ENCODE results near the gene HECW1. TPM values are rescaled to one million over a fixed set of nuclear protein-coding genes. Genes with fewer than 3 reads are reported as not detected.

Gene HECW1
- polyA plus RNA-seq, 2 of the 4 experiments (the other 2 are of a cell fraction): 11.3 TPM

DNA sequence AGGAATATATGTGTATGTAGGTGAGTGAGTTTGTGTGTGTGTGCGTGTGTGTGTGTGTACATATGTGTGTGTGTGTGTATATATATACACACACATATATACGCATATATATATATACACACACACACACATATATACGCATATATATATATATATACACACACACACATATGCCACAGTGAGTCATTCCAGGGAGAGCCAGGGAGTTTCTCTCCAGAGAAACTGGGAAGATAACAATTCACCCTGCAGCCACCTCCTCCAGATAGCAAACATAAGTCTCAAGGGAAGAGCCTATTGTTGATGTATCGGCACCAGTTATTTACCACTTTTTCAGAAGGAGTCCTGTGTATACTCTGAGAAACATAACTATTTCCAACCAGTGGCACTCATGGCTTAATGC, 368.1 kb downstream of the HECW1 start:
- no peak for FAIRE-seq
- peak overlapping the region in 1 of 2 experiments; percentile 32; a peak in 1 of 6 replicates for H3K27ac ChIP-seq
- ChIA-PET POLR2A (no interaction called here), CTCF (interaction anchor here (1.0 kb wide), 2 partner anchors 12 to 43 kb away, joined by 3 to 4 read pairs; no protein-coding TSS in a partner anchor)
- 87% methylated on average over 4 of the region's 4 CpGs for WGBS (ENCODE audit: missing lambda C conversion rate)
- peaks cover 24% of the 10 kb centered on the region for H3K4me1 ChIP-seq
- no peak for ATAC-seq
- DNase-seq (ENCODE audit: low read depth in 1 of 2, low spot score in 1 of 2): no peak
- TF ChIP-seq RARB (CRISPR knock-in tag; IDR thresholded peaks at IDR 0.05): no peak
- TF ChIP-seq ATOH8 (CRISPR knock-in tag; IDR thresholded peaks at IDR 0.05; ENCODE audit: low read depth): no peak
- no peak for TF ChIP-seq EHF (CRISPR knock-in tag; IDR thresholded peaks at IDR 0.05)
- TF ChIP-seq CBX2 (IDR thresholded peaks at IDR 0.05; ENCODE audit: borderline replicate concordance, low read depth): no peak
- TF ChIP-seq SMC3 (IDR thresholded peaks at IDR 0.05): no peak
- TF ChIP-seq RFX5 (IDR thresholded peaks at IDR 0.05): no peak
- TF ChIP-seq RAD21 (conservative IDR thresholded peaks at IDR 0.05 in 1 of 2, IDR thresholded peaks at IDR 0.05 in 1 of 2): no peak
- TF ChIP-seq BHLHE40 (IDR thresholded peaks at IDR 0.05; ENCODE audit: low read depth, low read length): no peak
- TF ChIP-seq MAFK (IDR thresholded peaks at IDR 0.05; ENCODE audit: partially characterized antibody): no peak
- no peak for TF ChIP-seq CHD2 (IDR thresholded peaks at IDR 0.05; ENCODE audit: low read length, partially characterized antibody)
- TF ChIP-seq HOXB13 (CRISPR knock-in tag; IDR thresholded peaks at IDR 0.05; ENCODE audit: low read depth): no peak
- TF ChIP-seq HOXB5 (CRISPR knock-in tag; IDR thresholded peaks at IDR 0.05): no peak
- H3K4me3 ChIP-seq: no peak overlapping the region
- H3K9me3 ChIP-seq: no peaks in the 10 kb centered on the region
- no peak overlapping the region for H3K4me2 ChIP-seq

DNA sequence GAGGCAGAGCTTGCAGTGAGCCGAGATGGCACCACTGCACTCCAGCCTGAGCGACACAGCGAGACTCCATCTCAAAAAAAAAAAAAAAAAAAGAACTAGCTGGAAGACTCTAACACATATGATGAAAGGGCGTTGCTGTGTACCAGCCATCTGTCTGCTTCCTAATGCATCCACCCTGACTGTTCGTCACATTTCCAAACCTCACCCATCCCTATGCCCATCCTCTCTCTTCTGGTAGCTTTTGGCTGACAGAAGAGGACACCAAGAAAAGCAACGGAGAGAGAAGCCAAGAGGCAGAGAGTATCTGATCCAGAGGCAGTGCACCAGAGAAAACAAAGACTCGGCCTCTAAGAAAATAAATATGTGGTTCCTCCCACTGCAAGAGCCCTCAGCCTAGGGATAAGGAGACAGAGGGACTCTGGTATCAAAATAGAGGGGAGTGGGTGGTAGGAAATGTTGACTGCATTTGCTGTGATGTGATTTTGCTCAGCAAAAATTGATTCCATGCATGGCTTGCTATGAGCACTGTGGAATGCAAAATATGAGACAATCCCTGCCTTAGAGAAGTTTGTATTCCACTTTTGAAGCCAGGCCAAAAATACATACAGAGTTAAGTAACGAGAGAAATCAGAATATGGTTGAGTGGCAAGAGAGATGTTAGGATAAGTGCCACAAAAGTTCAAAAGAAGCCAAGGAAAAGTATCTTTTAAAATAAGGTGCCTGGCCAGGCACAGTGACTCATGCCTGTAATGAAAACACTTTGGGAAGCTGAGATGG, 369.6 kb downstream of the HECW1 start:
- POLR2A ChIA-PET: no interaction called here
- peak overlapping the region; percentile 40; the same call in 2 of the 3 replicates for H3K4me2 ChIP-seq
- peak overlapping the region; percentile 47 to 74; a peak in 4 of 6 replicates for H3K27ac ChIP-seq
- TF ChIP-seq RAD21 (conservative IDR thresholded peaks at IDR 0.05 in 1 of 2, IDR thresholded peaks at IDR 0.05 in 1 of 2) (no peak), HOXA7 (CRISPR knock-in tag; IDR thresholded peaks at IDR 0.05) (no peak), HDAC2 (IDR thresholded peaks at IDR 0.05) (no peak), KDM5A (IDR thresholded peaks at IDR 0.05) (no peak), FOXS1 (CRISPR knock-in tag; IDR thresholded peaks at IDR 0.05) (no peak), RFX5 (IDR thresholded peaks at IDR 0.05) (no peak), EP300 (IDR thresholded peaks at IDR 0.05) (no peak), FOSB (CRISPR knock-in tag; IDR thresholded peaks at IDR 0.05) (no peak), FOSL2 (IDR thresholded peaks at IDR 0.05) (no peak), FOSL2 (CRISPR knock-in tag; IDR thresholded peaks at IDR 0.05) (no peak), BHLHE40 (IDR thresholded peaks at IDR 0.05; ENCODE audit: low read depth, low read length) (no peak), NR3C1 (IDR thresholded peaks at IDR 0.05) (no peak), ZNF302 (CRISPR knock-in tag; IDR thresholded peaks at IDR 0.05) (no peak), CBX2 (IDR thresholded peaks at IDR 0.05; ENCODE audit: borderline replicate concordance, low read depth) (no peak), HES2 (IDR thresholded peaks at IDR 0.05) (no peak)
- no peak for FAIRE-seq
- no peak overlapping the region for H3K4me3 ChIP-seq
- no peak for ATAC-seq
- no peaks in the 10 kb centered on the region for H3K9me3 ChIP-seq
- H3K4me1 ChIP-seq: peaks cover 31% of the 10 kb centered on the region
- CTCF ChIA-PET: interaction anchor here (0.6 kb wide), 2 partner anchors 28 to 63 kb away, joined by 3 read pairs; no protein-coding TSS in a partner anchor
- 79% methylated on average over 8 of the region's 8 CpGs for WGBS (ENCODE audit: missing lambda C conversion rate)
- no peak for DNase-seq (ENCODE audit: low read depth in 1 of 2, low spot score in 1 of 2)

GRCh38 chr7:43482679-43483252, 370.3 kb downstream of the HECW1 start:
- FAIRE-seq: no peak
- DNase-seq (ENCODE audit: low read depth in 1 of 2, low spot score in 1 of 2): no peak
- H3K4me2 ChIP-seq: peak overlapping the region; percentile 40; the same call in 2 of the 3 replicates
- H3K4me1 ChIP-seq: peaks cover 38% of the 10 kb centered on the region
- H3K9me3 ChIP-seq: no peaks in the 10 kb centered on the region
- ChIA-PET CTCF (interaction anchor here (0.6 kb wide), 1 partner anchor 29 kb away, joined by 3 read pairs; no protein-coding TSS in a partner anchor), POLR2A (no interaction called here)
- WGBS (ENCODE audit: missing lambda C conversion rate): 87% methylated on average over 5 of the region's 5 CpGs
- H3K27ac ChIP-seq: peak overlapping the region; percentile 6 to 74; a peak in 4 of 6 replicates
- no peak for ATAC-seq
- H3K4me3 ChIP-seq: no peak overlapping the region
- TF ChIP-seq CEBPB (IDR thresholded peaks at IDR 0.05): no peak
- no peak for TF ChIP-seq EHMT2 (IDR thresholded peaks at IDR 0.05; ENCODE audit: low read depth)
- no peak for TF ChIP-seq HOXA7 (CRISPR knock-in tag; IDR thresholded peaks at IDR 0.05)
- TF ChIP-seq HDAC2 (IDR thresholded peaks at IDR 0.05): no peak
- no peak for TF ChIP-seq TP53 (CRISPR knock-in tag; IDR thresholded peaks at IDR 0.05)
- TF ChIP-seq REST (IDR thresholded peaks at IDR 0.05): no peak
- no peak for TF ChIP-seq FOSB (CRISPR knock-in tag; IDR thresholded peaks at IDR 0.05)
- TF ChIP-seq CBX2 (IDR thresholded peaks at IDR 0.05; ENCODE audit: borderline replicate concordance, low read depth): no peak
- no peak for TF ChIP-seq RAD21 (conservative IDR thresholded peaks at IDR 0.05 in 1 of 2, IDR thresholded peaks at IDR 0.05 in 1 of 2)
- no peak for TF ChIP-seq EHF (CRISPR knock-in tag; IDR thresholded peaks at IDR 0.05)
- no peak for TF ChIP-seq ZC3H11A (IDR thresholded peaks at IDR 0.05)
- no peak for TF ChIP-seq HES2 (IDR thresholded peaks at IDR 0.05)
